Measurements from ENCODE around the gene ARHGAP40.

DNA sequence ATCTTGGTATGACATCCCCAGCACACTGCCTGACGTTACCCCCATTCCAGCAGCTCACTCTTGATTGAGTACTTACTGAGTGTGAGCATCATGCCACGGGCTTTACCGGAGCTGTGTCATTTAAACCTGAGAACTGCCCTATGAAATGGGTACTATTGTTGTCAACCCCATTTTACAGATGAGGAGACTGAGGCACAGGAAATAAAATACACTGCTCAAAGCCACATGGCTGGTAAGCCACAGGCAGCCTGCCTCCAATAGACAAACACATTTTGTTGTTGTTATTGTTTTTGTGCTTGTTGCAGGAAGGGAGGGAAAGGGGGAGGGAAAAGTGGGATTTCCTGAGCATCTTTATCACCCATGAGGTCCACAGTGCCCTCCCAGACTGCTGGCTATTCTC, 69.2 kb downstream of the ARHGAP40 start:
- no peak for TF ChIP-seq ZNF668 (CRISPR knock-in tag; IDR thresholded peaks at IDR 0.05)
- no peak for TF ChIP-seq HLTF (IDR thresholded peaks at IDR 0.05)
- TF ChIP-seq, protein P1, sequence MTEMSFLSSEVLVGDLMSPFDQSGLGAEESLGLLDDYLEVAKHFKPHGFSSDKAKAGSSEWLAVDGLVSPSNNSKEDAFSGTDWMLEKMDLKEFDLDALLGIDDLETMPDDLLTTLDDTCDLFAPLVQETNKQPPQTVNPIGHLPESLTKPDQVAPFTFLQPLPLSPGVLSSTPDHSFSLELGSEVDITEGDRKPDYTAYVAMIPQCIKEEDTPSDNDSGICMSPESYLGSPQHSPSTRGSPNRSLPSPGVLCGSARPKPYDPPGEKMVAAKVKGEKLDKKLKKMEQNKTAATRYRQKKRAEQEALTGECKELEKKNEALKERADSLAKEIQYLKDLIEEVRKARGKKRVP (CRISPR knock-in tag; IDR thresholded peaks at IDR 0.05), result no peak
- no peak for TF ChIP-seq EP300 (IDR thresholded peaks at IDR 0.05; ENCODE audit: low read length)
- TF ChIP-seq, protein P2, sequence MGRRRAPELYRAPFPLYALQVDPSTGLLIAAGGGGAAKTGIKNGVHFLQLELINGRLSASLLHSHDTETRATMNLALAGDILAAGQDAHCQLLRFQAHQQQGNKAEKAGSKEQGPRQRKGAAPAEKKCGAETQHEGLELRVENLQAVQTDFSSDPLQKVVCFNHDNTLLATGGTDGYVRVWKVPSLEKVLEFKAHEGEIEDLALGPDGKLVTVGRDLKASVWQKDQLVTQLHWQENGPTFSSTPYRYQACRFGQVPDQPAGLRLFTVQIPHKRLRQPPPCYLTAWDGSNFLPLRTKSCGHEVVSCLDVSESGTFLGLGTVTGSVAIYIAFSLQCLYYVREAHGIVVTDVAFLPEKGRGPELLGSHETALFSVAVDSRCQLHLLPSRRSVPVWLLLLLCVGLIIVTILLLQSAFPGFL (CRISPR knock-in tag; IDR thresholded peaks at IDR 0.05), result no peak
- no peak for TF ChIP-seq HDGF (IDR thresholded peaks at IDR 0.05)
- no peak for TF ChIP-seq RAD21 (CRISPR knock-in tag; conservative IDR thresholded peaks at IDR 0.05 in 1 of 2, IDR thresholded peaks at IDR 0.05 in 1 of 2)
- TF ChIP-seq ADNP (tag; IDR thresholded peaks at IDR 0.05), result 0 out of 2 replicates have a peak, but pooled peaks have one; percentile 52
- peak; percentile 49 for TF ChIP-seq CHD4 (IDR thresholded peaks at IDR 0.05; ENCODE audit: insufficient read depth, insufficient replicate concordance, low read depth, low read length, poor library complexity, severe bottlenecking)
- TF ChIP-seq BMI1 (IDR thresholded peaks at IDR 0.05; ENCODE audit: low read length), result no peak

All from K562 (cell line).